OCI-LY7 (cell line): ENCODE results near the gene FHIT. TPM values are rescaled to one million over a fixed set of nuclear protein-coding genes. Genes with fewer than 3 reads are reported as not detected.

Source experiments
- BruUV-seq: library from RNA; stranded (reverse); fragments of 400-500 nt; replicated peaks from 2 replicates; lab custom pipeline; 2021; lab: Mats Ljungman, UMichigan
- CTCF ChIA-PET: fragments of 300-600 bp; sonication (Branson Sonifier 250); formaldehyde crosslinking; loops from one replicate; lab custom pipeline; 2022; ENCODE audit warnings: antibody characterized with exemption; ENCODE audit not compliant: unreplicated experiment; lab: Charles Lee
- POLR2A ChIA-PET: fragments of 300-600 bp; sonication (Branson Sonifier 250); formaldehyde crosslinking; loops from one replicate; lab custom pipeline; 2022; ENCODE audit warnings: antibody characterized with exemption; lab: Charles Lee
- DNase-seq: peaks from one replicate; pipeline ENCODE4 v3.0.0-alpha.2; 2015; ENCODE audit warnings: low spot score
- H2AFZ ChIP-seq: fragments of 200-600 bp; sonication (generic), shearing (Covaris generic); 2 replicates; pipeline ENCODE4 v1.6.1; 2014; ENCODE audit warnings: mild to moderate bottlenecking, antibody characterized with exemption, low read length, moderate library complexity
- H3K27ac ChIP-seq: fragments of 200-600 bp; sonication (generic); 2 replicates; pipeline ENCODE4 v1.5.1; 2014; ENCODE audit warnings: mixed run types, low read depth, mild to moderate bottlenecking, moderate library complexity, low read length, inconsistent platforms; ENCODE audit not compliant: poor library complexity, severe bottlenecking
- H3K36me3 ChIP-seq: fragments of 200-600 bp; sonication (generic); 2 replicates; pipeline ENCODE4 v1.6.1; 2014; ENCODE audit warnings: mild to moderate bottlenecking, antibody characterized with exemption, low read length, moderate library complexity, mixed read lengths; ENCODE audit not compliant: insufficient read depth
- H3K4me1 ChIP-seq: fragments of 200-600 bp; sonication (generic); 2 replicates; pipeline ENCODE4 v1.5.1; 2014; ENCODE audit warnings: mild to moderate bottlenecking, low read length; ENCODE audit not compliant: insufficient read depth, poor library complexity, severe bottlenecking
- H3K4me2 ChIP-seq: fragments of 200-600 bp; sonication (generic); 2 replicates; pipeline ENCODE4 v1.6.1; 2014; ENCODE audit warnings: mild to moderate bottlenecking, low read length
- H3K4me3 ChIP-seq: fragments of 200-600 bp; sonication (generic); 2 replicates; pipeline ENCODE4 v1.5.1; 2014; ENCODE audit warnings: mild to moderate bottlenecking, low read depth, low read length; ENCODE audit not compliant: poor library complexity, severe bottlenecking
- H3K79me2 ChIP-seq: fragments of 200-600 bp; sonication (generic); 2 replicates; pipeline ENCODE4 v1.6.1; 2016; ENCODE audit warnings: low read depth, mild to moderate bottlenecking, low read length, moderate library complexity, mixed read lengths; ENCODE audit not compliant: insufficient read depth
- H3K9me2 ChIP-seq: fragments of 200-600 bp; sonication (generic); 2 replicates; pipeline ENCODE4 v1.6.1; 2016; ENCODE audit warnings: mild to moderate bottlenecking, low read length, mixed read lengths; ENCODE audit not compliant: insufficient read depth
- H3K9me3 ChIP-seq: fragments of 200-600 bp; sonication (generic); 2 replicates; pipeline ENCODE4 v1.6.1; 2014; ENCODE audit warnings: mild to moderate bottlenecking, mixed run types, low read length, mixed read lengths
- H4K20me1 ChIP-seq: fragments of 200-600 bp; sonication (generic); 2 replicates; pipeline ENCODE4 v1.6.1; 2014; ENCODE audit warnings: mild to moderate bottlenecking, antibody characterized with exemption, low read length, moderate library complexity, mixed read lengths; ENCODE audit not compliant: insufficient read depth
- CTCF ChIP-seq: fragments of 200-600 bp; sonication (generic); conservative IDR thresholded peaks from 2 replicates; pipeline ENCODE4 v1.5.1; 2014; ENCODE audit warnings: mild to moderate bottlenecking, antibody characterized with exemption, low read length, moderate library complexity, mixed read lengths
- EZH2phosphoT487 ChIP-seq: fragments of 200-600 bp; sonication (generic); IDR thresholded peaks from 2 replicates; pipeline ENCODE4 v1.6.1; 2018; ENCODE audit warnings: low read depth, borderline replicate concordance, mild to moderate bottlenecking, mixed run types, antibody characterized with exemption, low read length, moderate library complexity, mixed read lengths
- intact Hi-C: fragments of 100-400 bp; cut with micrococcal nuclease; formaldehyde crosslinking; loops from one replicate; pipeline ENCODE4 v1.10.0; 2022; ENCODE audit not compliant: unreplicated experiment
- total RNA-seq, 2 experiments: library from RNA; depleted of rRNA in 1 of 2; stranded (reverse); fragments of >200 nt in 1 of 2; shearing (Covaris generic) in 1 of 2; gene quantifications; 2 replicates each; pipeline ENCODE4 v1.2.3, GENCODE V29; 2014 to 2022

FHIT gene
- total RNA-seq, 2 experiments from 2014 or later, result 5.0 to 10.9 TPM

GRCh38 chr3:60000311-60001105 is 1250.7 kb downstream of the FHIT start:
- Histone ChIP-seq H3K9me3 (no peaks in the 10 kb centered on the region), H3K4me3 (no peak overlapping the region), H3K9me2 (no peaks in the 10 kb centered on the region), H3K4me2 (no peak overlapping the region), H4K20me1 (no peaks in the 10 kb centered on the region), H3K4me1 (no peaks in the 10 kb centered on the region), H3K27ac (no peak overlapping the region), H3K79me2 (no peaks in the 10 kb centered on the region), H3K36me3 (no peaks in the 10 kb centered on the region), H2AFZ (no peak overlapping the region)
- ChIA-PET POLR2A (interaction anchor here (0.7 kb wide), 1 partner anchor 740 kb away, joined by 3 read pairs; no protein-coding TSS in a partner anchor), CTCF (no interaction called here)
- BruUV-seq, result no TSS peak
- TF ChIP-seq CTCF, result no peak
- no peak for TF ChIP-seq EZH2phosphoT487
- DNase-seq, result no peak
- intact Hi-C loops, result no loop called here

- TF ChIP-seq CTCF, result no peak
- no peak for TF ChIP-seq EZH2phosphoT487
- H3K36me3 ChIP-seq, result no peaks in the 10 kb centered on the region
- H3K9me3 ChIP-seq, result no peaks in the 10 kb centered on the region
- ChIA-PET CTCF (no interaction called here), POLR2A (no interaction called here)
- H3K4me3 ChIP-seq, result no peak overlapping the region
- no peaks in the 10 kb centered on the region for H3K9me2 ChIP-seq
- no peak for DNase-seq
- no TSS peak for BruUV-seq
- intact Hi-C loops, result no loop called here
- no peak overlapping the region for H3K4me2 ChIP-seq
- H3K79me2 ChIP-seq, result no peaks in the 10 kb centered on the region
- H3K27ac ChIP-seq, result no peak overlapping the region
- H3K4me1 ChIP-seq, result no peaks in the 10 kb centered on the region
- no peaks in the 10 kb centered on the region for H4K20me1 ChIP-seq
- H2AFZ ChIP-seq, result no peak overlapping the region
These were observed 1253.2 kb downstream of the FHIT start for GRCh38 chr3:59998058-59998457.

GRCh38 chr3:59997583-59997982 is 1253.7 kb downstream of the FHIT start:
- CTCF ChIA-PET, result no interaction called here
- POLR2A ChIA-PET, result no interaction called here
- DNase-seq, result no peak
- H3K9me2 ChIP-seq, result no peaks in the 10 kb centered on the region
- intact Hi-C loops, result no loop called here
- no peak overlapping the region for H3K27ac ChIP-seq
- no peaks in the 10 kb centered on the region for H4K20me1 ChIP-seq
- H3K9me3 ChIP-seq, result no peaks in the 10 kb centered on the region
- no peak for TF ChIP-seq CTCF
- TF ChIP-seq EZH2phosphoT487, result no peak
- no peaks in the 10 kb centered on the region for H3K36me3 ChIP-seq
- BruUV-seq, result no TSS peak
- H3K79me2 ChIP-seq, result no peaks in the 10 kb centered on the region
- no peak overlapping the region for H3K4me2 ChIP-seq
- H2AFZ ChIP-seq, result no peak overlapping the region
- no peaks in the 10 kb centered on the region for H3K4me1 ChIP-seq
- no peak overlapping the region for H3K4me3 ChIP-seq
